Epithelial cell of proximal tubule (primary cell): ENCODE results near the gene CHN1. TPM values are rescaled to one million over a fixed set of nuclear protein-coding genes. Genes with fewer than 3 reads are reported as not detected.

Source experiments
- DNase-seq: peaks from one replicate; pipeline ENCODE4 v3.0.0-alpha.2; 2011; ENCODE audit warnings: low read depth
- H3K4me3 ChIP-seq: 2 replicates; pipeline ENCODE4 v1.5.1; 2011; ENCODE audit warnings: low read depth, mild to moderate bottlenecking, low read length
- CTCF ChIP-seq: conservative IDR thresholded peaks from 2 replicates; pipeline ENCODE4 v1.5.1; 2012; ENCODE audit warnings: low read depth, mild to moderate bottlenecking, low read length
- total RNA-seq: library from RNA; depleted of rRNA; stranded (reverse); fragments of >200 nt; gene quantifications from 2 replicates; pipeline ENCODE4 v1.2.3, GENCODE V29; 2015

Gene CHN1
- total RNA-seq: 12.2 and 22.5 TPM in 2 replicates

GRCh38 chr2:175004980-175005732, at the start of gene CHN1:
CHN1 (minus strand) TSS chr2:175005381; CDS start chr2:175004912, 469 bp downstream.
- no peak for TF ChIP-seq CTCF
- peak within 1 kb of the TSS; percentile 62 for H3K4me3 ChIP-seq
- no peak for DNase-seq

DNA sequence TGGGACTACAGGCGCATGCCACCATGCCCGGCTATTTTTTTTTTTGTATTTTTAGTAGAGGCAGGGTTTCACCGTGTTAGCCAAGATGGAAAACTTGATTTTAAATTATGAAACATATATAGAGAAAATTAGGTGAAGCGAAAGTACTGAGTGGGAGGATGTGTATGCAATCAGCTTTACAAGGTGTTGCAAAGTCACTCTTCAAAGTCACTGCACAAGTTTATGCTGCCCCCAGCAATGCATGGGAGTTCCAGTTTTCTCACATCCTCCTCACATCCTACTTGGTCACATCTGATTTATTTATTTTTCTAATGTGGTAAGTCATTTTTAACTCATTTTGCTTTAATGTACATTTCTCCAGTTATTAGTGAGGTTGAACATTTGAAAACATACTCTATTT, 49.2 kb upstream of the CHN1 start:
- DNase-seq: no peak
- no peak overlapping the region for H3K4me3 ChIP-seq
- no peak for TF ChIP-seq CTCF

- H3K4me3 ChIP-seq: no peak overlapping the region
- no peak for TF ChIP-seq CTCF
- no peak for DNase-seq
Measured at GRCh38 chr2:175049661-175050060, 44.5 kb upstream of the CHN1 start.

DNA sequence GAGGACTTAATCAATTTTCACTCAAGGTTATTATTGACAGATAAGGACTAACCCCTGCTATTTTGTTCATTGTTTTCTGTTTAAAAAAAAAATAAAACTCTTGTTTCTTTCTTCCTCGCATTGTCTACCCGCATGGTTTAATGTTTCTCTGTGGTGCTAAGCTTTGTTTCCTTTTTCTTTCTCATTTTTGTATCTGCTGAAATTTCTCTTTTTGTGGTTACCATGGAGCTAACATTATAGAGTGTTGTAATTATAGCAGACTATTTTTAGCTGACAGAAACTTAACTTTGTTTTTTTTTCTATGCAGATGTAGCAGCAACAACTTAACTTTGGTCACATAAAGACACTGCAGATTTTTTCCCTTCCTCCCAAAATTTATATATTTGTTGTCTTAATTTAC, 43.1 kb upstream of the CHN1 start:
- TF ChIP-seq CTCF: no peak
- H3K4me3 ChIP-seq: no peak overlapping the region
- no peak for DNase-seq

DNA sequence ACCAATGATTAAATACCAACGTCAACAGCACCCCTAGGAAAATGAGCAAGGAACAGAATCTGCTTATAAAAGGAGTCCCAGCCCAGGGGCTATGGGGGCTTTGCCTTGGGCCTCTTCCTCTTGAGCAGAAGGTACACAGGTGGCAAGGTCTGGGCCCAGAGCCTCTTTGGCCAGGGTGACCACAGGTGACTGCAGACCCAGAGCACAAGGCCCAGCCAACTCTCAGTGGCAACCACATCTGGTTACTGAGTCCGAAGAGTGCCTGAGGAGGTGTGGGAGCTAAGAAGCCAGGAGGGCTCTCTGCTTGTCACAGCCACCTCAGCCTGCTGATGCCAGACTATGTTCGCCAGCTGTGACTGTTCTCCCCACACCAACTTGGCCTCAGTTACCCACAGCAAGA, 34.3 kb upstream of the CHN1 start:
- no peak for DNase-seq
- no peak overlapping the region for H3K4me3 ChIP-seq
- no peak for TF ChIP-seq CTCF

GRCh38 chr2:175039031-175039430, 33.9 kb upstream of the CHN1 start:
- no peak for TF ChIP-seq CTCF
- DNase-seq: no peak
- H3K4me3 ChIP-seq: no peak overlapping the region

GRCh38 chr2:175037941-175038340, 32.8 kb upstream of the CHN1 start:
- TF ChIP-seq CTCF: no peak
- H3K4me3 ChIP-seq: no peak overlapping the region
- no peak for DNase-seq
